K562 (cell line): ENCODE measurements around the gene SON. TPM values are rescaled to one million over a fixed set of nuclear protein-coding genes. Genes with fewer than 3 reads are reported as not detected.
A peak's percentile ranks its signal among the peaks of the same experiment; 100 is the strongest.

Experiments
- C11orf30 ChIP-seq: fragments of 450-650 bp; IDR thresholded peaks from 2 replicates; pipeline ENCODE4 v1.6.1; 2016; ENCODE audit warnings: low read depth, mild to moderate bottlenecking
- CEBPG ChIP-seq, 3 experiments: fragments of 200-800 bp in 1 of 3; sonication (Bioruptor generic) in 1 of 3; sonication (generic) in 1 of 3; formaldehyde crosslinking in 1 of 3; IDR thresholded peaks in 2 of 3; conservative IDR thresholded peaks in 1 of 3; 2 replicates each; pipeline versions ENCODE4 v1.6.1 to v1.8.0; 2016 to 2022; ENCODE audit warnings: missing compliant biosample characterization in 2 of 3, missing genetic modification characterization in 2 of 3, mild to moderate bottlenecking in 1 of 3, missing genetic modification reagents in 1 of 3
- CREM ChIP-seq: IDR thresholded peaks from 2 replicates; pipeline ENCODE4 v1.6.1; 2014; ENCODE audit warnings: antibody characterized with exemption, low read depth
- CTCFL ChIP-seq: IDR thresholded peaks from 2 replicates; pipeline ENCODE4 v1.6.1; 2011; ENCODE audit warnings: borderline replicate concordance, low read depth, mild to moderate bottlenecking, moderate library complexity, low read length; ENCODE audit not compliant: insufficient read depth, poor library complexity, severe bottlenecking
- DNMT1 ChIP-seq: fragments of 450-650 bp; IDR thresholded peaks from 2 replicates; pipeline ENCODE4 v1.6.1; 2016; ENCODE audit warnings: antibody characterized with exemption, mild to moderate bottlenecking
- E2F5 ChIP-seq: sonication (generic); formaldehyde crosslinking; IDR thresholded peaks from 2 replicates; pipeline ENCODE4 v1.8.0; 2022; ENCODE audit warnings: mild to moderate bottlenecking, missing genetic modification reagents
- GTF3C2 ChIP-seq: IDR thresholded peaks from 3 replicates; pipeline ENCODE4 v1.6.1; 2011; ENCODE audit warnings: borderline replicate concordance, mild to moderate bottlenecking, moderate library complexity; ENCODE audit not compliant: insufficient read length; ENCODE audit errors: extremely low read depth
- JUND ChIP-seq, 2 experiments: IDR thresholded peaks; 2 replicates in 1 of 2; 3 replicates in 1 of 2; pipeline ENCODE4 v1.6.1; 2011; ENCODE audit warnings: borderline replicate concordance in 2 of 2, low read depth in 2 of 2, low read length in 2 of 2, improper control_type of control experiment in 1 of 2, missing biosample characterization in 1 of 2, missing genetic modification characterization in 1 of 2, missing genetic modification reagents in 1 of 2
- MAFG ChIP-seq: fragments of 450-650 bp; conservative IDR thresholded peaks from 2 replicates; pipeline ENCODE4 v1.6.1; 2016; ENCODE audit warnings: missing genetic modification characterization, missing compliant biosample characterization
- NCOR1 ChIP-seq: fragments of 450-650 bp; IDR thresholded peaks from 2 replicates; pipeline ENCODE4 v1.6.1; 2016; ENCODE audit warnings: mild to moderate bottlenecking, moderate library complexity
- PCBP1 ChIP-seq: fragments of 200-400 bp; formaldehyde crosslinking; IDR thresholded peaks from 2 replicates; pipeline ENCODE4 v1.6.1; 2018; ENCODE audit warnings: mild to moderate bottlenecking, low read depth, low read length; ENCODE audit not compliant: poor library complexity, severe bottlenecking
- PPARD ChIP-seq: fragments of 250-450 bp; sonication (Bioruptor Pico); IDR thresholded peaks from 2 replicates; pipeline ENCODE4 v1.8.0; 2022; ENCODE audit warnings: inconsistent platforms, mild to moderate bottlenecking, moderate library complexity
- RFX1 ChIP-seq: fragments of 450-650 bp; IDR thresholded peaks from 2 replicates; pipeline ENCODE4 v1.6.1; 2016; ENCODE audit warnings: mild to moderate bottlenecking, moderate library complexity
- RFX7 ChIP-seq: fragments of 250-450 bp; sonication (Bioruptor Pico); IDR thresholded peaks from 2 replicates; pipeline ENCODE4 v1.5.1; 2021; ENCODE audit warnings: mild to moderate bottlenecking
- WHSC1 ChIP-seq: IDR thresholded peaks from one replicate; pipeline ENCODE4 v1.6.1; 2012; ENCODE audit warnings: low read length, control low read depth, inconsistent platforms
- YBX1 ChIP-seq: fragments of 450-650 bp; IDR thresholded peaks from 2 replicates; pipeline ENCODE4 v1.7.1; 2016; ENCODE audit warnings: mild to moderate bottlenecking
- ZNF174 ChIP-seq: fragments of 250-450 bp; sonication (Bioruptor Pico); IDR thresholded peaks from 2 replicates; pipeline ENCODE4 v1.4.0; 2020; ENCODE audit warnings: mild to moderate bottlenecking
- ZNF197 ChIP-seq: fragments of 200-800 bp; sonication (Bioruptor generic); IDR thresholded peaks from 2 replicates; pipeline ENCODE4 v1.6.1; 2016; ENCODE audit warnings: low read depth, missing genetic modification characterization, missing compliant biosample characterization
- ZNF212 ChIP-seq: fragments of 450-650 bp; formaldehyde crosslinking; IDR thresholded peaks from 2 replicates; pipeline ENCODE4 v1.4.0; 2020; ENCODE audit warnings: mild to moderate bottlenecking
- ZNF311 ChIP-seq: fragments of 250-450 bp; sonication (Bioruptor Pico); IDR thresholded peaks from 2 replicates; pipeline ENCODE4 v1.4.0; 2020; ENCODE audit warnings: mild to moderate bottlenecking, moderate library complexity
- ZNF561 ChIP-seq: fragments of 450-650 bp; formaldehyde crosslinking; conservative IDR thresholded peaks from 2 replicates; pipeline ENCODE4 v1.4.0; 2020; ENCODE audit warnings: mild to moderate bottlenecking, moderate library complexity
- polyA plus RNA-seq, 8 experiments: library from polyadenylated mRNA; depleted of rRNA in 4 of 8; stranded (reverse) in 5 of 8; unstranded in 3 of 8; fragments of >200 nt; fragmentation: Nextera tagmentation in 2 of 8; fragmentation: Illumina TruSeq in 1 of 8; extraction: Ambion mirVana in 2 of 8; extraction: Trizol in 1 of 8; gene quantifications; 2 replicates each; pipeline versions ENCODE4 v1.2.1 to v1.2.3, GENCODE V29; 2011 to 2014; ENCODE audit warnings: inconsistent platforms in 1 of 8, missing spikeins in 1 of 8
- total RNA-seq, 7 experiments: library from RNA; depleted of rRNA in 6 of 7; stranded (reverse); fragments of >200 nt in 6 of 7; fragmentation: Illumina TruSeq in 2 of 7; extraction: Trizol in 2 of 7; gene quantifications; 2 replicates each; pipeline versions ENCODE4 v1.2.1 to v1.2.3, GENCODE V29; 2011 to 2021; ENCODE audit warnings: low replicate concordance in 1 of 7

The SON gene
- total and polyA plus RNA-seq, 9 of the 15 experiments (the other 6 are each of a cell fraction or from before 2014, with no cell fraction given), result 105 to 742 (median 187) TPM

GRCh38 chr21:33542640-33543504, at the start of gene SON (continued):
- TF ChIP-seq GTF3C2 (no peak), DNMT1 (0 out of 2 replicates have a peak, but pooled peaks have one; percentile 23), PCBP1 (no peak), CREM (peak; percentile 96), WHSC1 (no peak), YBX1 (no peak), CEBPG (CRISPR knock-in tag; IDR thresholded peaks at IDR 0.05) (no peak), CEBPG (tag; conservative IDR thresholded peaks at IDR 0.05 in 1 of 2, IDR thresholded peaks at IDR 0.05 in 1 of 2) (no peak), PPARD (no peak), RFX1 (peak; percentile 92), ZNF561 (CRISPR knock-in tag) (no peak), ZNF212 (CRISPR knock-in tag) (no peak), E2F5 (CRISPR knock-in tag) (no peak), MAFG (0 out of 2 replicates have a peak, but pooled peaks have one; percentile 16), NCOR1 (no peak; the same call in 1 of the 2 replicates), JUND (IDR thresholded peaks at IDR 0.05; ENCODE audit: borderline replicate concordance, low read depth, low read length) (peak; percentile 81), JUND (tag; IDR thresholded peaks at IDR 0.05; ENCODE audit: borderline replicate concordance, low read depth, low read length) (peak; percentile 68; the same call in 2 of the 3 replicates), ZNF311 (CRISPR knock-in tag) (no peak), ZNF174 (CRISPR knock-in tag) (peak; percentile 58; the same call in 1 of the 2 replicates), ZNF197 (CRISPR knock-in tag) (peak; percentile 67), CTCFL (no peak), RFX7 (no peak), C11orf30 (peak; percentile 77)
